GM23338 (cell line): ENCODE data around the gene CLN6.

Experiments used
- CREB1 ChIP-seq: fragments of 250-450 bp; sonication (Bioruptor Pico); IDR thresholded peaks from 2 replicates; pipeline ENCODE4 v1.5.0; 2020; ENCODE audit warnings: low read depth, mild to moderate bottlenecking, moderate library complexity
- CTCF ChIP-seq, 2 experiments: fragments of 200-600 bp in 1 of 2; sonication (generic) in 1 of 2; conservative IDR thresholded peaks; 2 replicates each; pipeline versions ENCODE4 v1.5.1 to v1.6.1; 2016 to 2017; ENCODE audit warnings: antibody characterized with exemption in 2 of 2, low read depth in 2 of 2, mild to moderate bottlenecking in 2 of 2, moderate library complexity in 1 of 2
- EZH2 ChIP-seq: fragments of 200-600 bp; sonication (generic); IDR thresholded peaks from one replicate; pipeline ENCODE4 v1.8.0; 2017; ENCODE audit warnings: antibody characterized with exemption, mild to moderate bottlenecking, low read depth; ENCODE audit not compliant: unreplicated experiment
- EZH2phosphoT487 ChIP-seq: fragments of 200-600 bp; sonication (generic); IDR thresholded peaks from one replicate; pipeline ENCODE4 v1.8.1; 2018; ENCODE audit warnings: antibody characterized with exemption; ENCODE audit not compliant: unreplicated experiment
- JUNB ChIP-seq: IDR thresholded peaks from one replicate; pipeline ENCODE4 v1.6.1; 2016; ENCODE audit warnings: antibody characterized with exemption; ENCODE audit not compliant: unreplicated experiment
- POLR2AphosphoS5 ChIP-seq: IDR thresholded peaks from 2 replicates; pipeline ENCODE4 v1.6.1; 2016; ENCODE audit warnings: antibody characterized with exemption, low read depth
- REST ChIP-seq: IDR thresholded peaks from one replicate; pipeline ENCODE4 v1.6.1; 2018; ENCODE audit warnings: antibody characterized with exemption; ENCODE audit not compliant: unreplicated experiment
- STAT1 ChIP-seq: IDR thresholded peaks from one replicate; pipeline ENCODE4 v1.6.1; 2016; ENCODE audit warnings: antibody characterized with exemption; ENCODE audit not compliant: unreplicated experiment
- ZNF114 ChIP-seq: fragments of 250-450 bp; sonication (Bioruptor Pico); IDR thresholded peaks from 2 replicates; pipeline ENCODE4 v1.5.0; 2020; ENCODE audit warnings: mild to moderate bottlenecking, moderate library complexity
- ZNF331 ChIP-seq: fragments of 250-450 bp; sonication (Bioruptor Pico); IDR thresholded peaks from 2 replicates; pipeline ENCODE4 v1.5.0; 2020; ENCODE audit warnings: low read depth, mild to moderate bottlenecking, moderate library complexity

- TF ChIP-seq CREB1 (CRISPR knock-in tag) (no peak), CTCF (conservative IDR thresholded peaks at IDR 0.05; ENCODE audit: low read depth in 2 of 2) (no peak), POLR2AphosphoS5 (no peak), EZH2phosphoT487 (no peak), ZNF331 (CRISPR knock-in tag) (no peak), EZH2 (no peak), REST (no peak), STAT1 (no peak), ZNF114 (CRISPR knock-in tag) (no peak), JUNB (no peak)
These were observed 36.1 kb upstream of the CLN6 start for GRCh38 chr15:68265674-68266073.
